SK-N-MC (cell line): ENCODE results near the gene ZDHHC3.

Experiments
- EZH2 ChIP-seq: fragments of 200-600 bp; sonication (generic); IDR thresholded peaks from one replicate; pipeline ENCODE4 v1.6.1; 2017; ENCODE audit warnings: antibody characterized with exemption
- POLR2AphosphoS5 ChIP-seq: IDR thresholded peaks from 2 replicates; pipeline ENCODE4 v1.6.1; 2012; ENCODE audit warnings: mild to moderate bottlenecking, low read depth, low read length, borderline replicate concordance

GRCh38 chr3:44890852-44891251, 85.1 kb downstream of the ZDHHC3 start:
- TF ChIP-seq EZH2 (no peak), POLR2AphosphoS5 (no peak)
